ENCODE results near the gene CSAD.

Gene CSAD

DNA sequence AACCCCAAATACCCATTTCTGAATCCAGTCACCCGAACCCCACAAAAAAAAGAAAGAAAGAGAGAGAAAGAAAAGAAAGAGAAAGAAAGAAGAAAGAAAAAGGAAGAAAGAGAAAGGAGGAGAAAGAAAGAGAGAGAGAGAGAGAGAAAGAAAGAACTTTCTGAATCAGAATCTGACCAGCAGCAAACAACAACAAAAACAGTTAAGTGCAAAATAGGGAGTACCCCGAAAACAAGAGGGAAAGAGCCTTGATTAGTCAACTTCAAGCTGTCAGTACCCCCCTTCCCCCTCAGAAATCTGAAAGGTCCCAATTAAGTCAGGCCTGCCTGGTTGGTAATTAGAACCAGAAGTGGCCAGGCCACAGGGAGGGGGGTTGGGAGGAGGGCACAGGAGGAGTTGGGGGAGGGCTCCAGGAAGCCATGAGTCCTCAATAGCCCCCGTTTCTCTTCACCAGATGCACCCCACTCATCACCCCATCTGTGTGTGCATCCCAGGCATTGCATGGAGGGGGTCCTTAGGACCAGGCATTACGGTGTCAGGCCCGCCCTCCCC lies 41.5 kb upstream of the CSAD start:
- ChIA-PET POLR2A (no interaction called here), CTCF (interaction anchor here (1.6 to 17.4 kb wide), 2 partner anchors 9 to 102 kb away, joined by 5 to 206 read pairs; partner anchors contain the start of gene AAAS)
- no peak for DNase-seq (ENCODE audit: extremely low spot score)
- TF ChIP-seq, protein P1, sequence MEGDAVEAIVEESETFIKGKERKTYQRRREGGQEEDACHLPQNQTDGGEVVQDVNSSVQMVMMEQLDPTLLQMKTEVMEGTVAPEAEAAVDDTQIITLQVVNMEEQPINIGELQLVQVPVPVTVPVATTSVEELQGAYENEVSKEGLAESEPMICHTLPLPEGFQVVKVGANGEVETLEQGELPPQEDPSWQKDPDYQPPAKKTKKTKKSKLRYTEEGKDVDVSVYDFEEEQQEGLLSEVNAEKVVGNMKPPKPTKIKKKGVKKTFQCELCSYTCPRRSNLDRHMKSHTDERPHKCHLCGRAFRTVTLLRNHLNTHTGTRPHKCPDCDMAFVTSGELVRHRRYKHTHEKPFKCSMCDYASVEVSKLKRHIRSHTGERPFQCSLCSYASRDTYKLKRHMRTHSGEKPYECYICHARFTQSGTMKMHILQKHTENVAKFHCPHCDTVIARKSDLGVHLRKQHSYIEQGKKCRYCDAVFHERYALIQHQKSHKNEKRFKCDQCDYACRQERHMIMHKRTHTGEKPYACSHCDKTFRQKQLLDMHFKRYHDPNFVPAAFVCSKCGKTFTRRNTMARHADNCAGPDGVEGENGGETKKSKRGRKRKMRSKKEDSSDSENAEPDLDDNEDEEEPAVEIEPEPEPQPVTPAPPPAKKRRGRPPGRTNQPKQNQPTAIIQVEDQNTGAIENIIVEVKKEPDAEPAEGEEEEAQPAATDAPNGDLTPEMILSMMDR (IDR thresholded peaks at IDR 0.05; ENCODE audit: control extremely low read depth, extremely low read depth, low read depth, missing control alignments), result no peak

DNA sequence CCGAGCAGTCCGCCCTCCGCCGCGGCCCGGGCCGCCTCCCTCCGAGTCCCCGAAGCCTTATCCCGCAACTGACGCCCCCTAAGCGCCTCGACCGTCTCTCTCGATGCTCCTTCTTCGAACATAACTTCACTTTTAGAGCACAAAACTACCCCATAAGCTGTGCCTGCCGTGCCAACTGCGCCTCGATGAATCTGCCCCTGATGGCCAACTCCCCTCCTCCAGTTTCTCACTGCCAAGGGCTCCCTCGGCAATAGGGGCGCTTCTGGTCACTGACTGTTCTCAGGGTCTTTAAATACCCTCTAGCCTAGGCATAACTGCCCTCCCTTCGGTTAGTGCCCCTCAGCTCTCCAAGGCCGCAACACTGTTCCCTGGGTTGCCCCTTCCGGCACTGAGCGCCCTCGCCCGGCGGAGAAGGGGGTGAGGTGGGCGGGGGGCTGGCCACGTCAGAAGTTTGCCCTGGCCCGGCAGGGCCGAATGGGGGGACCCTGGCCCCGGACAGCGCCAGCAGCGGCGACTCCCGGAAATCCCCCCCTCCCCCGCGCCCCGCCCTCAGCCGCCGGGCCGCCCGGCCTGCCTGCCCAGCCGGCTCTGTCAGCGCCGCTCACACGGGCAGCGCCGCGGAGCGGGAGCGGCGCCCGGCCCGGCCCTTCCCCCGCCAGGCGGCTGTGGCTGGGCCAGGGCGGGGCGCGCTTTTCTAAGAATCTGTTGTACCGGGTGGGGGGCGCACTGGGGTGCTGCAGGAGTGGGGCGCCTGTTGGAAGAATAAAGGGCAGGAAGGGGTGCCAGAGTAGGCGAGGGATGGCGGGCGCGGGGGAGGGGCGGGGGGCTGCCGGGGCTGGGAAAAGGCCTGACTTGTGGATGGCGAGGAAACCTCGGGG lies 40.7 kb upstream of the CSAD start:
- TF ChIP-seq, protein P1 (IDR thresholded peaks at IDR 0.05; ENCODE audit: control extremely low read depth, extremely low read depth, low read depth, missing control alignments), result peak; percentile 30
- ChIA-PET CTCF (interaction anchor here (0.7 to 17.4 kb wide), 7 partner anchors 11 to 102 kb away, joined by 3 to 206 read pairs (median 5); partner anchors contain the start of genes AAAS, ESPL1 and MYG1), POLR2A (interaction anchor here (1.7 kb wide), 1 partner anchor 46 kb away, joined by 3 read pairs; no protein-coding TSS in a partner anchor)
- DNase-seq (ENCODE audit: extremely low spot score), result peak; percentile 78

DNA sequence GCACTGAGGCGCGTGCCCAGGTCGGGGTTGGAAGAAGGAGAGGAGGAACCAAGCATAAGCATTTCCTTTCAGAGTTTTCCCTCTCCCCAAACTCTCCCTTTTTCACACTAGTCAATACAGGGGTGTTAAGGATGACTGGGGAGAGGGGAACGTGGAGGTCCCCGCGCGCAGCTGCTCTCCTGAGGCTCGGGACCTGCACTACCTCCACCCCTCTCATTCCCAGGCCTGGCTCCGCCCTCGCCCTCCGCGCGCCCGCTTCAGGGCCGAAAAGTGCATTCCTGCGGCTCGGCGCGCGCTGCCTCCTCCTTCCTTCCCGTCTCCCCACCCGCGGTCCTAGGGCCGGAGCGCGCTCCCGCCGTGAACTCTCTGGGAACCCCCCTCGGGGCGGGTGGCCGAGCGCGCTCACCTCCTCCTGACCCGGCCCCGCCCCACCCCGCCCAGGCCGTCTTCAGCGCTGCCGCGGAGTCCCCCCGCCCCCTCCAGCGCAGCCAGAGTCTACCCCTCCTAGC lies 40.0 kb upstream of the CSAD start:
- ChIA-PET POLR2A (interaction anchor here (0.6 to 1.8 kb wide), 8 partner anchors 38 to 100 kb away, joined by 3 to 5 read pairs (median 4); partner anchors contain the start of genes CSAD, MYG1, PFDN5 and ZNF740), CTCF (interaction anchor here (0.7 to 17.4 kb wide), 11 partner anchors 9 to 131 kb away, joined by 3 to 206 read pairs (median 4); partner anchors contain the start of genes AAAS, ESPL1 and MYG1)
- TF ChIP-seq, protein P1 (IDR thresholded peaks at IDR 0.05; ENCODE audit: control extremely low read depth, extremely low read depth, low read depth, missing control alignments), result no peak
- DNase-seq (ENCODE audit: extremely low spot score), result peak; percentile 94

GRCh38 chr12:53219956-53220693 lies 39.4 kb upstream of the CSAD start:
- DNase-seq (ENCODE audit: extremely low spot score), result peak; percentile 87

DNA sequence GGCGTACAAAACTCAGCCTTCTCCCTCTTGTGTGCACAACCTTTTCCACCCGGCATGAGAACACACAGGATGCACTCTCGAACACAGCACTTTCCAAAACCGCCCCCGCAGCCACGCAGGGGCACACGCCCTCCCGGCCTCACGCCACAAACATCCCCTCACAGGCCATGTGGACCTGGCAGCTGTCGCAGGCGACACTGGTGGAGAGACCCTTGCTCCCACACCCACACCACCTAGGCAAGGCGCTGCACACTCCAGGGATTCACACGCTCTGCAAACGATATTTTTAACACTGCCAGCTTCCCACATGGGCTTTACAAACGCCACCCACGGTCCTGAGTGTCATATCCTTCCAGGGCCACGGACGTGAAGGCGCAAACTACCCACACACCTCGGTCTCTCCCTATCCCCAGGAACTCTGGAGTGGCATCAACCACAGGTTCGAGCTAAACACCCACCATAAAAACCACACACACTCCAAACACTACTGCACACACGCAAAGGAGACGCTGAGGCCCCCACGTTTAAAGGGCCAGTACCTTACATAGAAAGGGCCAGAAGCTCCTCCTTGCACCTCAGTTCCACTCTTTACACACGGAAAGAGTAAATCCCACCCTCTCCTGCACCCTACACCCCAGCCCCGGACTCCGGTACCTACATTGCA lies 38.7 kb upstream of the CSAD start:
- ChIA-PET CTCF (interaction anchor here (0.6 to 17.4 kb wide), 18 partner anchors 9 to 153 kb away, joined by 3 to 206 read pairs (median 3); partner anchors contain the start of genes AAAS, ESPL1 and ITGB7), POLR2A (interaction anchor here (0.5 to 1.8 kb wide), 8 partner anchors 14 to 238 kb away, joined by 3 to 7 read pairs (median 4); partner anchors contain the start of genes CSAD, MYG1, PFDN5 and ZNF740)
- peak; percentile 66 for DNase-seq (ENCODE audit: extremely low spot score)
- TF ChIP-seq, protein P1 (IDR thresholded peaks at IDR 0.05; ENCODE audit: control extremely low read depth, extremely low read depth, low read depth, missing control alignments), result no peak

More at GRCh38 chr12:53219956-53220693, 39.4 kb upstream of the CSAD start:
- CTCF ChIA-PET, result interaction anchor here (0.9 to 17.4 kb wide), 17 partner anchors 10 to 154 kb away, joined by 3 to 206 read pairs (median 4); partner anchors contain the start of genes AAAS, ESPL1 and MYG1
- POLR2A ChIA-PET, result interaction anchor here (0.5 to 1.8 kb wide), 10 partner anchors 25 to 237 kb away, joined by 3 to 5 read pairs (median 4); partner anchors contain the start of genes CSAD, MYG1, PFDN5 and ZNF740
- TF ChIP-seq, protein P1 (IDR thresholded peaks at IDR 0.05; ENCODE audit: control extremely low read depth, extremely low read depth, low read depth, missing control alignments), result no peak
